ENCODE results near the gene ITGB6.

The ITGB6 gene

DNA sequence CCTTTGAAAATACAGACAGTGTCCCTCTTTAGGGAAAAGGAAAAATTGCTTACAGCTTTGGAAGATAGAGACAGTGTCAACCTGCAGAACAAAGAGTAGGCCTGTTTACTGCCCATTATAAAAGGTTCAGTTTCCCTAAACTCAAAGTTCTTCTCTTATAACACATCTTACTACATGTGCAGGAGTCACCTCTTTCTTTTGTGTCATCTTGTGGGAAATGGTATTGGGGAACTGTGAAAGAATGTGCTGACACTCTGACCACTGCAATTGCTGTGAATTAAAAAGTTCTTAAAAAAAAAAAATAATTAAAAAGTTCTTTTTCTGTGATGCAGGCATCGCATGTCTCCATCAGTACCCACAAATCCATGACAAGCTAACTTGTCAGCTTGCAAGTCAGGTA is 2.9 kb upstream of the ITGB6 start:
- 98% methylated on average over 1 of the region's 1 CpG for WGBS

DNA sequence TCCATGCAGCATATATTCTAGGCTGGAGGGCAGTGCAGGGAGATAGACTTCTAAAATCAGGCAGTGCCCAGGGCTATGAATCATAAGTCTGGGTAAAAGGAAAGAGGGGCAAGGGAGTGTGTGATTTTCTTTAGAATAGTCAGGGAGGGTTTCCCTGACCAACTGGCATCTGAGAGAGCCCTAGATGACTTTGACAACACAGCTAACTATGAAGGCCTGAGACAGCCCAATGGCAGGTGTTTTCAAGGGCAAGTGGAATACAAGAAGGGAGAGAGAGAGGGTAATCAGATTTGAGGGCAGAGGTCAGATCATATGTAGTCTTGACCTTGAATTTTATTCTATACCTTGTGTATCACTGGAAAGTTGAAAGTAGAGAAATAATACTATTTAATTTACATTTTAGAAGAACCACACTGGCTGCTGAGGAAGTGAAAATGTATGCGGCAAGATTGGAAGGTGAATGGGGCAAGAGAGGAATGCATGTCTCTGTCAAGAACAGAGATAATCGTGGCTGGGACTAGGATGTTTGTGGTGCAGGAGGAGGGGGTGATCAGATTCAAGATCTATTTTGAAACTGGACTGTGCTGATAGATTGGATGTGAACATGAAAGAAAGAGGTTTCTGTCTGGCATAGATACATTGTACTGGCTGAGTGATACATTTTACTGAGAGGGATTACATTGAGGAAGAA is 1.9 kb upstream of the ITGB6 start:
- no peaks in the 10 kb centered on the region for H3K36me3 ChIP-seq (ENCODE audit: control insufficient read depth in 1 of 2, insufficient read depth in 2 of 2, low read depth in 1 of 2, low read length in 2 of 2)
- H3K9me3 ChIP-seq (ENCODE audit: control insufficient read depth, low read length), result no peaks in the 10 kb centered on the region
- no peak overlapping the region for H4K91ac ChIP-seq (ENCODE audit: low read length)
- H3K4me1 ChIP-seq (ENCODE audit: control insufficient read depth, insufficient read depth, low read depth, low read length), result peaks cover 12% of the 10 kb centered on the region
- 79% methylated on average over 2 of the region's 2 CpGs for WGBS
- DNase-seq, result no peak
- H2BK120ac ChIP-seq (ENCODE audit: low read depth, low read length), result no peak overlapping the region
- H3K23ac ChIP-seq (ENCODE audit: low read length in 2 of 2), result no peak overlapping the region
- no peak overlapping the region for H4K8ac ChIP-seq (ENCODE audit: low read length)
- no peak overlapping the region for H2BK15ac ChIP-seq (ENCODE audit: low read depth, poor library complexity, severe bottlenecking)
- H2BK12ac ChIP-seq (ENCODE audit: low read length in 2 of 2), result peak overlapping the region; percentile 39 to 61
- H3K79me1 ChIP-seq (replicated peaks; ENCODE audit: low read length, poor library complexity, severe bottlenecking), result peaks cover 2% of the 10 kb centered on the region
- no peak overlapping the region for H2AFZ ChIP-seq (ENCODE audit: low read depth, low read length)
- peak overlapping the region; percentile 4 to 47 for H3K4ac ChIP-seq (ENCODE audit: low read depth in 1 of 2, low read length in 2 of 2)
- H3K14ac ChIP-seq (ENCODE audit: low read length in 2 of 2), result no peak overlapping the region
- no peak overlapping the region for H2BK5ac ChIP-seq (ENCODE audit: low read depth, low read length, poor library complexity, severe bottlenecking)
- H3K9ac ChIP-seq (ENCODE audit: low read length), result no peak overlapping the region
- no peak overlapping the region for H3K27ac ChIP-seq (ENCODE audit: low read length, poor library complexity, severe bottlenecking)
- no peak overlapping the region for H3K4me3 ChIP-seq (ENCODE audit: insufficient read depth in 1 of 2, low read depth in 1 of 2, low read length in 2 of 2)
- peak overlapping the region; percentile 93 for H2AK5ac ChIP-seq (ENCODE audit: low read length, severe bottlenecking)
- no peak overlapping the region for H3K18ac ChIP-seq (ENCODE audit: low read depth in 1 of 2, low read length in 2 of 2)
- H3K4me2 ChIP-seq (ENCODE audit: low read length, poor library complexity, severe bottlenecking), result no peak overlapping the region
- no peaks in the 10 kb centered on the region for H3K27me3 ChIP-seq (ENCODE audit: control insufficient read depth in 1 of 2, insufficient read depth in 1 of 2, low read length in 2 of 2)

More for the DNA sequence above, 2.9 kb upstream of the ITGB6 start:
- Histone ChIP-seq H4K91ac (ENCODE audit: low read length) (no peak overlapping the region), H3K4ac (ENCODE audit: low read depth in 1 of 2, low read length in 2 of 2) (peak overlapping the region in 1 of 2 experiments; percentile 2), H2BK12ac (ENCODE audit: low read length in 2 of 2) (no peak overlapping the region), H3K27me3 (ENCODE audit: control insufficient read depth in 1 of 2, insufficient read depth in 1 of 2, low read length in 2 of 2) (no peaks in the 10 kb centered on the region), H2AK5ac (ENCODE audit: low read length, severe bottlenecking) (peak overlapping the region; percentile 1), H3K79me1 (replicated peaks; ENCODE audit: low read length, poor library complexity, severe bottlenecking) (peaks cover 2% of the 10 kb centered on the region), H3K4me2 (ENCODE audit: low read length, poor library complexity, severe bottlenecking) (no peak overlapping the region), H2BK120ac (ENCODE audit: low read depth, low read length) (no peak overlapping the region), H3K14ac (ENCODE audit: low read length in 2 of 2) (no peak overlapping the region), H3K4me1 (ENCODE audit: control insufficient read depth, insufficient read depth, low read depth, low read length) (peaks cover 14% of the 10 kb centered on the region), H2AFZ (ENCODE audit: low read depth, low read length) (no peak overlapping the region), H3K9ac (ENCODE audit: low read length) (no peak overlapping the region), H3K27ac (ENCODE audit: low read length, poor library complexity, severe bottlenecking) (no peak overlapping the region), H3K4me3 (ENCODE audit: insufficient read depth in 1 of 2, low read depth in 1 of 2, low read length in 2 of 2) (no peak overlapping the region), H2BK15ac (ENCODE audit: low read depth, poor library complexity, severe bottlenecking) (no peak overlapping the region), H3K18ac (ENCODE audit: low read depth in 1 of 2, low read length in 2 of 2) (no peak overlapping the region), H2BK5ac (ENCODE audit: low read depth, low read length, poor library complexity, severe bottlenecking) (no peak overlapping the region), H3K23ac (ENCODE audit: low read length in 2 of 2) (no peak overlapping the region), H3K9me3 (ENCODE audit: control insufficient read depth, low read length) (no peaks in the 10 kb centered on the region), H3K36me3 (ENCODE audit: control insufficient read depth in 1 of 2, insufficient read depth in 2 of 2, low read depth in 1 of 2, low read length in 2 of 2) (no peaks in the 10 kb centered on the region), H4K8ac (ENCODE audit: low read length) (no peak overlapping the region)
- DNase-seq, result no peak

- H4K91ac ChIP-seq (ENCODE audit: low read length), result no peak overlapping the region
- H3K4me1 ChIP-seq (ENCODE audit: control insufficient read depth, insufficient read depth, low read depth, low read length), result peaks cover 12% of the 10 kb centered on the region
- no peak overlapping the region for H3K9ac ChIP-seq (ENCODE audit: low read length)
- H3K27ac ChIP-seq (ENCODE audit: low read length, poor library complexity, severe bottlenecking), result no peak overlapping the region
- H3K14ac ChIP-seq (ENCODE audit: low read length in 2 of 2), result no peak overlapping the region
- no peak overlapping the region for H2BK120ac ChIP-seq (ENCODE audit: low read depth, low read length)
- H3K23ac ChIP-seq (ENCODE audit: low read length in 2 of 2), result no peak overlapping the region
- no peak overlapping the region for H3K4ac ChIP-seq (ENCODE audit: low read depth in 1 of 2, low read length in 2 of 2)
- no peaks in the 10 kb centered on the region for H3K27me3 ChIP-seq (ENCODE audit: control insufficient read depth in 1 of 2, insufficient read depth in 1 of 2, low read length in 2 of 2)
- no peak for DNase-seq
- H3K4me2 ChIP-seq (ENCODE audit: low read length, poor library complexity, severe bottlenecking), result no peak overlapping the region
- no peak overlapping the region for H2AFZ ChIP-seq (ENCODE audit: low read depth, low read length)
- no peak overlapping the region for H3K18ac ChIP-seq (ENCODE audit: low read depth in 1 of 2, low read length in 2 of 2)
- H2BK15ac ChIP-seq (ENCODE audit: low read depth, poor library complexity, severe bottlenecking), result no peak overlapping the region
- H3K4me3 ChIP-seq (ENCODE audit: insufficient read depth in 1 of 2, low read depth in 1 of 2, low read length in 2 of 2), result no peak overlapping the region
- H3K36me3 ChIP-seq (ENCODE audit: control insufficient read depth in 1 of 2, insufficient read depth in 2 of 2, low read depth in 1 of 2, low read length in 2 of 2), result no peaks in the 10 kb centered on the region
- no peaks in the 10 kb centered on the region for H3K79me1 ChIP-seq (replicated peaks; ENCODE audit: low read length, poor library complexity, severe bottlenecking)
- WGBS, result 78% methylated on average over 2 of the region's 3 CpGs
- H2AK5ac ChIP-seq (ENCODE audit: low read length, severe bottlenecking), result no peak overlapping the region
- H4K8ac ChIP-seq (ENCODE audit: low read length), result no peak overlapping the region
- no peak overlapping the region for H2BK12ac ChIP-seq (ENCODE audit: low read length in 2 of 2)
- H3K9me3 ChIP-seq (ENCODE audit: control insufficient read depth, low read length), result no peaks in the 10 kb centered on the region
- no peak overlapping the region for H2BK5ac ChIP-seq (ENCODE audit: low read depth, low read length, poor library complexity, severe bottlenecking)
These were observed 849 bp upstream of the ITGB6 start for GRCh38 chr2:160200921-160201320.

DNA sequence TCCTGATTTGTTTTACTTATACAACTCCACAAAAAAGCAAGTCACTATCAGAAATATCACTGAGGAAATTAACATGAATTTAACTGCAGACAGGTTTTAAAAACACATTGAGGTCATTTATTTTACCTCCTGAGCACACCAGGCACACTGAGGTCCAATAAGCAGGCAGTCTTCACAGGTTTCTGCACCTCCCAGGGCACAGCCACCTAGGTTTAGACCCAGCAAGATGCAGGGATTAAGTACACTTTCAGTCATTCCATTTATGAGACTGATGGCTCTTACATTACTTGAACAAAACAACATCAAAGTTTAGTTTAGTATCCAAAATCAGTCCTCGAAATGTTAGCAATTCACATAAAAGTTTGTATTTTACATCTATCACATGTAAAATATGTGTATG is 1.0 kb downstream of the ITGB6 start:
- Histone ChIP-seq H3K4ac (ENCODE audit: low read depth in 1 of 2, low read length in 2 of 2) (no peak overlapping the region), H3K9ac (ENCODE audit: low read length) (no peak overlapping the region), H2BK12ac (ENCODE audit: low read length in 2 of 2) (no peak overlapping the region), H3K36me3 (ENCODE audit: control insufficient read depth in 1 of 2, insufficient read depth in 2 of 2, low read depth in 1 of 2, low read length in 2 of 2) (no peaks in the 10 kb centered on the region), H2AFZ (ENCODE audit: low read depth, low read length) (no peak overlapping the region), H4K91ac (ENCODE audit: low read length) (no peak overlapping the region), H3K27ac (ENCODE audit: low read length, poor library complexity, severe bottlenecking) (no peak overlapping the region), H4K8ac (ENCODE audit: low read length) (no peak overlapping the region), H3K14ac (ENCODE audit: low read length in 2 of 2) (no peak overlapping the region), H3K18ac (ENCODE audit: low read depth in 1 of 2, low read length in 2 of 2) (no peak overlapping the region), H3K79me1 (replicated peaks; ENCODE audit: low read length, poor library complexity, severe bottlenecking) (no peaks in the 10 kb centered on the region), H2BK120ac (ENCODE audit: low read depth, low read length) (no peak overlapping the region), H3K9me3 (ENCODE audit: control insufficient read depth, low read length) (no peaks in the 10 kb centered on the region), H3K23ac (ENCODE audit: low read length in 2 of 2) (no peak overlapping the region), H3K4me2 (ENCODE audit: low read length, poor library complexity, severe bottlenecking) (no peak overlapping the region), H2BK5ac (ENCODE audit: low read depth, low read length, poor library complexity, severe bottlenecking) (no peak overlapping the region), H3K4me3 (ENCODE audit: insufficient read depth in 1 of 2, low read depth in 1 of 2, low read length in 2 of 2) (no peak overlapping the region), H2BK15ac (ENCODE audit: low read depth, poor library complexity, severe bottlenecking) (no peak overlapping the region), H2AK5ac (ENCODE audit: low read length, severe bottlenecking) (no peak overlapping the region), H3K27me3 (ENCODE audit: control insufficient read depth in 1 of 2, insufficient read depth in 1 of 2, low read length in 2 of 2) (no peaks in the 10 kb centered on the region), H3K4me1 (ENCODE audit: control insufficient read depth, insufficient read depth, low read depth, low read length) (peaks cover 3% of the 10 kb centered on the region)
- WGBS, result no CpG with 5 or more reads among the region's 1 CpG
- DNase-seq, result no peak
